Measurements from ENCODE around the gene MAP9.

DNA sequence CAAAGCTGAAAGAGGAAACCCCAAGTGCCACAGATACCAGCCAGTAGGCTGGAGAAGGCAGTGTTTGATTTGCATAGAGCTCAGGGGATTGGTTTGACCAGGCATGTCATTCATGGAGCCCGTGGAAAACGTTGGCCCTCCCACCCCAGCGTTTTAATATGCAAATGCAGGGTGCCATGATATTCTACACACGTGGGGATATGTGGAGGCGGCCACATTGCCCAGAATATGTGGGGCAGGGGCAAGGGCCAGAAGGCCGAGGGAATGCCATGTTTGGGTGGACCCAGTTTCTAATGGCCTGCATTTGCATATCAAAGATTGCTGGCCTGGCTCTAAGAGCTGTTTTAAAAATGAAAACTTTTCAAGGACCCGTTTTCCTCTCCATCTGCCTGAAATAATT lies 71.1 kb downstream of the MAP9 start:
- TF ChIP-seq CTCF (IDR thresholded peaks at IDR 0.05; ENCODE audit: insufficient read depth, low read length), result no peak
- no peak for TF ChIP-seq POLR2AphosphoS5 (IDR thresholded peaks at IDR 0.05; ENCODE audit: low read depth)
- TF ChIP-seq, protein P1, sequence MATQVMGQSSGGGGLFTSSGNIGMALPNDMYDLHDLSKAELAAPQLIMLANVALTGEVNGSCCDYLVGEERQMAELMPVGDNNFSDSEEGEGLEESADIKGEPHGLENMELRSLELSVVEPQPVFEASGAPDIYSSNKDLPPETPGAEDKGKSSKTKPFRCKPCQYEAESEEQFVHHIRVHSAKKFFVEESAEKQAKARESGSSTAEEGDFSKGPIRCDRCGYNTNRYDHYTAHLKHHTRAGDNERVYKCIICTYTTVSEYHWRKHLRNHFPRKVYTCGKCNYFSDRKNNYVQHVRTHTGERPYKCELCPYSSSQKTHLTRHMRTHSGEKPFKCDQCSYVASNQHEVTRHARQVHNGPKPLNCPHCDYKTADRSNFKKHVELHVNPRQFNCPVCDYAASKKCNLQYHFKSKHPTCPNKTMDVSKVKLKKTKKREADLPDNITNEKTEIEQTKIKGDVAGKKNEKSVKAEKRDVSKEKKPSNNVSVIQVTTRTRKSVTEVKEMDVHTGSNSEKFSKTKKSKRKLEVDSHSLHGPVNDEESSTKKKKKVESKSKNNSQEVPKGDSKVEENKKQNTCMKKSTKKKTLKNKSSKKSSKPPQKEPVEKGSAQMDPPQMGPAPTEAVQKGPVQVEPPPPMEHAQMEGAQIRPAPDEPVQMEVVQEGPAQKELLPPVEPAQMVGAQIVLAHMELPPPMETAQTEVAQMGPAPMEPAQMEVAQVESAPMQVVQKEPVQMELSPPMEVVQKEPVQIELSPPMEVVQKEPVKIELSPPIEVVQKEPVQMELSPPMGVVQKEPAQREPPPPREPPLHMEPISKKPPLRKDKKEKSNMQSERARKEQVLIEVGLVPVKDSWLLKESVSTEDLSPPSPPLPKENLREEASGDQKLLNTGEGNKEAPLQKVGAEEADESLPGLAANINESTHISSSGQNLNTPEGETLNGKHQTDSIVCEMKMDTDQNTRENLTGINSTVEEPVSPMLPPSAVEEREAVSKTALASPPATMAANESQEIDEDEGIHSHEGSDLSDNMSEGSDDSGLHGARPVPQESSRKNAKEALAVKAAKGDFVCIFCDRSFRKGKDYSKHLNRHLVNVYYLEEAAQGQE (IDR thresholded peaks at IDR 0.05; ENCODE audit: insufficient replicate concordance, low read depth), result no peak

Measured in HL-60 (cell line).